Measurements from ENCODE around the gene FAM240B.

Gene FAM240B

GRCh38 chr9:38671372-38671731, 48.6 kb downstream of the FAM240B start:
- no peak for DNase-seq (ENCODE audit: insufficient read length, low spot score)
- FAIRE-seq: no peak

- no peak for DNase-seq (ENCODE audit: insufficient read length, low spot score)
- FAIRE-seq: no peak
Measured at GRCh38 chr9:38670542-38671371, 49.2 kb downstream of the FAM240B start.

- DNase-seq (ENCODE audit: insufficient read length, low spot score) (no peak), FAIRE-seq (no peak)
Measured at GRCh38 chr9:38668791-38669466, 51.0 kb downstream of the FAM240B start.

GRCh38 chr9:38662763-38663593, 57.0 kb downstream of the FAM240B start:
- no peak for DNase-seq (ENCODE audit: insufficient read length, low spot score)
- FAIRE-seq: no peak

GRCh38 chr9:38659538-38659937, 60.4 kb downstream of the FAM240B start:
- DNase-seq (ENCODE audit: insufficient read length, low spot score) (no peak), FAIRE-seq (no peak)

- no peak for FAIRE-seq
- no peak for DNase-seq (ENCODE audit: insufficient read length, low spot score)
Measured at GRCh38 chr9:38656896-38657295, 63.0 kb downstream of the FAM240B start.

GRCh38 chr9:38652486-38652885, 67.4 kb downstream of the FAM240B start:
- DNase-seq (ENCODE audit: insufficient read length, low spot score) (no peak), FAIRE-seq (no peak)

- FAIRE-seq (no peak), DNase-seq (ENCODE audit: insufficient read length, low spot score) (no peak)
Measured at GRCh38 chr9:38652044-38652443, 67.9 kb downstream of the FAM240B start.

- no peak for DNase-seq (ENCODE audit: insufficient read length, low spot score)
- FAIRE-seq: no peak
Measured at GRCh38 chr9:38651400-38652042, 68.4 kb downstream of the FAM240B start.

GRCh38 chr9:38650564-38650963, 69.4 kb downstream of the FAM240B start:
- DNase-seq (ENCODE audit: insufficient read length, low spot score) (no peak), FAIRE-seq (no peak)

GRCh38 chr9:38649731-38650363, 70.1 kb downstream of the FAM240B start:
- no peak for FAIRE-seq

GRCh38 chr9:38644601-38645000, 75.3 kb downstream of the FAM240B start:
- no peak for FAIRE-seq
- no peak for DNase-seq (ENCODE audit: insufficient read length, low spot score)

More at GRCh38 chr9:38649731-38650363, 70.1 kb downstream of the FAM240B start:
- DNase-seq (ENCODE audit: insufficient read length, low spot score): no peak

Data from GM19239 (cell line).